B cell (primary cell): ENCODE results near the gene TBC1D30. TPM values are rescaled to one million over a fixed set of nuclear protein-coding genes. Genes with fewer than 3 reads are reported as not detected.

Source experiments
- ATAC-seq: fragments of 200-7000 bp; cut with Tn5 transposase; one replicate; pipeline ENCODE4 v1.10.0; 2021; ENCODE audit warnings: low read depth, mild to moderate bottlenecking, moderate number of reproducible peaks, moderate library complexity
- CTCF ChIA-PET: fragments of 350-600 bp; sonication (Branson Sonifier 250); formaldehyde crosslinking; loops from one replicate; lab custom pipeline; 2021; ENCODE audit warnings: antibody characterized with exemption, inconsistent platforms; lab: Charles Lee
- POLR2A ChIA-PET: fragments of 350-600 bp; sonication (Branson Sonifier 250); formaldehyde crosslinking; loops from one replicate; lab custom pipeline; 2021; ENCODE audit warnings: antibody characterized with exemption; lab: Charles Lee
- DNase-seq: peaks from one replicate; pipeline ENCODE4 v3.0.0; 2013
- H2AFZ ChIP-seq: 2 replicates; pipeline ENCODE4 v1.6.1; 2012; ENCODE audit warnings: mild to moderate bottlenecking, low read depth, low read length; ENCODE audit not compliant: insufficient read depth, poor library complexity, severe bottlenecking
- H3K27ac ChIP-seq, 2 donors: 1 replicate in 1 of 2; 2 replicates in 1 of 2; pipeline ENCODE4 v1.5.1; 2012 to 2013; ENCODE audit warnings: low read length in 2 of 2, mild to moderate bottlenecking in 2 of 2, moderate library complexity in 1 of 2
- H3K27me3 ChIP-seq, 4 experiments: fragments of 200-600 bp in 1 of 4; sonication (generic) in 1 of 4; replicated peaks in 1 of 4; 1 replicate in 2 of 4; 2 replicates in 2 of 4; pipeline versions ENCODE4 v1.6.1 to v1.7.0; 2013 to 2016; ENCODE audit warnings: low read length in 3 of 4, mild to moderate bottlenecking in 2 of 4, mixed read lengths in 1 of 4, moderate library complexity in 1 of 4; ENCODE audit not compliant: insufficient read depth in 4 of 4, control insufficient read depth in 3 of 4; ENCODE audit errors: control extremely low read depth in 1 of 4
- H3K36me3 ChIP-seq, 2 experiments: replicated peaks in 1 of 2; 1 replicate in 1 of 2; 2 replicates in 1 of 2; pipeline versions ENCODE4 v1.6.1 to v1.7.1; 2013; ENCODE audit warnings: low read length in 1 of 2; ENCODE audit not compliant: insufficient read depth in 2 of 2, control insufficient read depth in 1 of 2; ENCODE audit errors: control extremely low read depth in 1 of 2, extremely low read depth in 1 of 2
- H3K4me1 ChIP-seq, 2 donors: fragments of 200-600 bp in 1 of 2; sonication (generic) in 1 of 2; 1 replicate in 1 of 2; 2 replicates in 1 of 2; pipeline versions ENCODE4 v1.5.1 to v1.6.1; 2013 to 2017; ENCODE audit warnings: low read length in 2 of 2; ENCODE audit not compliant: control insufficient read depth in 2 of 2, insufficient read depth in 2 of 2
- H3K4me2 ChIP-seq: replicated peaks from 2 replicates; pipeline ENCODE3; 2012; ENCODE audit warnings: mild to moderate bottlenecking, low read depth, low read length; ENCODE audit not compliant: poor library complexity, severe bottlenecking
- H3K4me3 ChIP-seq, 5 experiments: fragments of 200-600 bp in 1 of 5; sonication (generic) in 1 of 5; 1 replicate in 3 of 5; 2 replicates in 2 of 5; pipeline versions ENCODE4 v1.5.1 to v1.7.0; 2011 to 2016; ENCODE audit warnings: low read length in 4 of 5, mild to moderate bottlenecking in 4 of 5, low read depth in 2 of 5, control low read depth in 1 of 5, moderate library complexity in 1 of 5; ENCODE audit not compliant: insufficient read depth in 1 of 5; ENCODE audit errors: control extremely low read depth in 1 of 5, extremely low read depth in 1 of 5
- H3K79me2 ChIP-seq: fragments of 200-600 bp; sonication (generic); one replicate; pipeline ENCODE4 v1.6.0; 2016; ENCODE audit warnings: low read length; ENCODE audit not compliant: control insufficient read depth, insufficient read depth
- H3K9ac ChIP-seq: fragments of 200-600 bp; sonication (generic); 2 replicates; pipeline ENCODE4 v1.6.1; 2017; ENCODE audit warnings: mild to moderate bottlenecking, low read length, moderate library complexity
- H3K9me3 ChIP-seq, 3 donors: one replicate each; pipeline versions ENCODE4 v1.6.1 to v1.7.1; 2013; ENCODE audit warnings: low read length in 2 of 3; ENCODE audit not compliant: control insufficient read depth in 2 of 3, insufficient read depth in 1 of 3; ENCODE audit errors: control extremely low read depth in 1 of 3
- H4K20me1 ChIP-seq: 2 replicates; pipeline ENCODE4 v1.6.0; 2012; ENCODE audit warnings: mild to moderate bottlenecking, low read length; ENCODE audit not compliant: insufficient read depth, control insufficient read depth, poor library complexity, severe bottlenecking
- H3K27ac Mint-ChIP-seq: one replicate; pipeline ENCODE4 v1.8.0; 2021; ENCODE audit warnings: mixed read lengths
- H3K27me3 Mint-ChIP-seq: one replicate; pipeline ENCODE4 v1.8.0; 2021; ENCODE audit warnings: mixed read lengths
- H3K4me1 Mint-ChIP-seq: one replicate; pipeline ENCODE4 v1.8.0; 2021; ENCODE audit warnings: mixed read lengths
- H3K4me3 Mint-ChIP-seq: one replicate; pipeline ENCODE4 v1.8.0; 2021; ENCODE audit warnings: mixed read lengths
- H3K9me3 Mint-ChIP-seq: one replicate; pipeline ENCODE4 v1.8.0; 2022; ENCODE audit warnings: mixed read lengths; ENCODE audit not compliant: insufficient read depth
- CTCF ChIP-seq: fragments of 200-600 bp; IDR thresholded peaks from one replicate; pipeline ENCODE4 v1.8.0; 2022; ENCODE audit warnings: antibody characterized with exemption, mild to moderate bottlenecking
- EZH2 ChIP-seq: IDR thresholded peaks from 2 replicates; pipeline ENCODE4 v1.6.1; 2012; ENCODE audit warnings: borderline replicate concordance, low read depth, mild to moderate bottlenecking, moderate library complexity, low read length; ENCODE audit not compliant: insufficient read depth, poor library complexity, severe bottlenecking
- WGBS: methylation state at CpG from one replicate; pipeline ENCODE4 v1.1.5; 2013; ENCODE audit warnings: missing lambda C conversion rate; ENCODE audit not compliant: insufficient coverage; 5-methylcytosine and 5-hydroxymethylcytosine counted together
- intact Hi-C: fragments of 100-400 bp; cut with micrococcal nuclease; formaldehyde crosslinking; loops from one replicate; pipeline ENCODE4 v1.10.0; 2022
- polyA plus RNA-seq: library from polyadenylated mRNA; depleted of rRNA; stranded (reverse); fragments of >200 nt; gene quantifications from 2 replicates; pipeline ENCODE4 v1.2.3, GENCODE V29; 2012
- total RNA-seq, 2 donors: library from RNA; stranded (reverse); fragments of 120-200 nt in 1 of 2; gene quantifications; 1 replicate in 1 of 2; 2 replicates in 1 of 2; pipeline versions ENCODE4 v1.2.3 to v1.2.4, GENCODE V29; 2013 to 2022

Gene TBC1D30
- total and polyA plus RNA-seq, 2 donors (not counting 1 experiment from before 2014, with no cell fraction given): 0.06 to 0.10 TPM

GRCh38 chr12:64895526-64895925 lies 71.1 kb downstream of the TBC1D30 start:
- Histone ChIP-seq H4K20me1 (no peaks in the 10 kb centered on the region), H3K4me1 (no peaks in the 10 kb centered on the region), H3K27me3 (peaks cover 0 to 3% (median 0%) of the 10 kb centered on the region in 4 experiments), H3K79me2 (no peaks in the 10 kb centered on the region), H3K27ac (no peak overlapping the region), H2AFZ (no peak overlapping the region), H3K36me3 (no peaks in the 10 kb centered on the region), H3K4me3 (no peak overlapping the region), H3K9ac (no peak overlapping the region), H3K9me3 (no peaks in the 10 kb centered on the region), H3K4me2 (no peak overlapping the region)
- POLR2A ChIA-PET: no interaction called here
- CTCF ChIA-PET: interaction anchor here (1.3 to 6.7 kb wide), 3 partner anchors 9 to 1212 kb away, joined by 5 to 63 read pairs (median 5); no protein-coding TSS in a partner anchor
- intact Hi-C loops: no loop called here
- Mint-ChIP-seq H3K27ac (no peak overlapping the region), H3K4me1 (no peaks in the 10 kb centered on the region), H3K27me3 (peaks cover 13% of the 10 kb centered on the region), H3K9me3 (no peaks in the 10 kb centered on the region), H3K4me3 (no peak overlapping the region)
- no peak for TF ChIP-seq EZH2
- ATAC-seq (no peak), DNase-seq (no peak)
- WGBS: 77% methylated on average over 5 of the region's 5 CpGs

GRCh38 chr12:64900540-64900939 lies 76.1 kb downstream of the TBC1D30 start:
- H3K4me1 Mint-ChIP-seq: no peaks in the 10 kb centered on the region
- Histone ChIP-seq H3K4me2 (no peak overlapping the region), H3K27me3 (peaks cover 0 to 3% (median 0%) of the 10 kb centered on the region in 4 experiments), H3K4me3 (no peak overlapping the region), H3K9me3 (no peaks in the 10 kb centered on the region), H3K9ac (no peak overlapping the region), H2AFZ (no peak overlapping the region), H3K4me1 (no peaks in the 10 kb centered on the region), H4K20me1 (no peaks in the 10 kb centered on the region), H3K27ac (no peak overlapping the region), H3K36me3 (no peaks in the 10 kb centered on the region), H3K79me2 (no peaks in the 10 kb centered on the region)
- DNase-seq: no peak
- intact Hi-C loops: no loop called here
- POLR2A ChIA-PET: no interaction called here
- TF ChIP-seq EZH2 (no peak), CTCF (no peak)
- ATAC-seq: no peak
- no peak overlapping the region for H3K4me3 Mint-ChIP-seq
- peaks cover 17% of the 10 kb centered on the region for H3K27me3 Mint-ChIP-seq
- H3K9me3 Mint-ChIP-seq: no peaks in the 10 kb centered on the region
- CTCF ChIA-PET: interaction anchor here (2.1 kb wide), 1 partner anchor 10 kb away, joined by 9 read pairs; no protein-coding TSS in a partner anchor
- H3K27ac Mint-ChIP-seq: no peak overlapping the region
- no CpG with 5 or more reads among the region's 4 CpGs for WGBS
